Spinal cord (tissue), 10 donors: Measurements from ENCODE around the gene PAFAH1B2. TPM values are rescaled to one million over a fixed set of nuclear protein-coding genes. Genes with fewer than 3 reads are reported as not detected.
A peak's percentile ranks its signal among the peaks of the same experiment; 100 is the strongest.

Experiments
- DNase-seq, 6 donors: peaks; one replicate each; pipeline versions ENCODE4 v3.0.0 to v3.0.0-alpha.2; 2013 to 2015; ENCODE audit warnings: low spot score in 6 of 6, low read depth in 4 of 6
- H3K27ac ChIP-seq: one replicate; pipeline ENCODE4 v1.5.1; 2013; ENCODE audit warnings: low read depth, low read length, control low read depth
- H3K27me3 ChIP-seq: one replicate; pipeline ENCODE4 v1.6.1; 2013; ENCODE audit warnings: low read length; ENCODE audit not compliant: control insufficient read depth, insufficient read depth
- H3K36me3 ChIP-seq: one replicate; pipeline ENCODE4 v1.6.1; 2013; ENCODE audit warnings: low read length; ENCODE audit not compliant: control insufficient read depth, insufficient read depth
- H3K4me1 ChIP-seq: one replicate; pipeline ENCODE4 v1.6.1; 2013; ENCODE audit warnings: low read length; ENCODE audit not compliant: control insufficient read depth, insufficient read depth
- H3K4me3 ChIP-seq: one replicate; pipeline ENCODE4 v1.5.1; 2013; ENCODE audit warnings: low read depth, low read length, control low read depth
- H3K9me3 ChIP-seq: one replicate; pipeline ENCODE4 v1.6.1; 2013; ENCODE audit warnings: low read length; ENCODE audit not compliant: control insufficient read depth, insufficient read depth
- WGBS: methylation state at CpG from one replicate; pipeline ENCODE4 v1.1.5; 2013; ENCODE audit warnings: missing lambda C conversion rate; ENCODE audit not compliant: insufficient coverage; 5-methylcytosine and 5-hydroxymethylcytosine counted together
- long read RNA-seq, 4 donors: transcript quantifications; one replicate each; lab custom pipeline, GENCODE V29; 2026
- polyA plus RNA-seq, 2 donors: library from polyadenylated mRNA; unstranded; fragments of 120-200 nt; gene quantifications; one replicate each; pipeline ENCODE4 v1.2.1, GENCODE V29; 2013; ENCODE audit not compliant: insufficient read length in 2 of 2
- total RNA-seq, 2 donors: library from RNA; depleted of rRNA in 1 of 2; stranded (reverse); fragments of 120-200 nt in 1 of 2; fragments of >200 nt in 1 of 2; gene quantifications; one replicate each; pipeline versions ENCODE4 v1.2.3 to v1.2.4, GENCODE V29; 2013 to 2014
- donor health status: healthy.

Gene PAFAH1B2, protein sequence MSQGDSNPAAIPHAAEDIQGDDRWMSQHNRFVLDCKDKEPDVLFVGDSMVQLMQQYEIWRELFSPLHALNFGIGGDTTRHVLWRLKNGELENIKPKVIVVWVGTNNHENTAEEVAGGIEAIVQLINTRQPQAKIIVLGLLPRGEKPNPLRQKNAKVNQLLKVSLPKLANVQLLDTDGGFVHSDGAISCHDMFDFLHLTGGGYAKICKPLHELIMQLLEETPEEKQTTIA
- total RNA-seq (100 to 1,000 TPM; 112 to 196 TPM), polyA plus RNA-seq (100 to 1,000 TPM in 1 of 2 donors, 10 to 100 TPM in 1; 77.3 to 104 TPM)
- long read RNA-seq, donor 1, full-length matches to known transcripts, result 25 of 25 reads
- long read RNA-seq, donor 1, partial matches to known transcripts, result 0 of 25 reads
- long read RNA-seq, donor 1, other reads (novel, unspliced or antisense), result 0 of 25 reads
- long read RNA-seq, donor 2, full-length matches to known transcripts, result 18 of 33 reads
- long read RNA-seq, donor 2, partial matches to known transcripts, result 15 of 33 reads
- long read RNA-seq, donor 2, other reads (novel, unspliced or antisense), result 0 of 33 reads
- long read RNA-seq, donor 3, full-length matches to known transcripts, result 18 of 18 reads
- long read RNA-seq, donor 3, partial matches to known transcripts, result 0 of 18 reads
- long read RNA-seq, donor 3, other reads (novel, unspliced or antisense), result 0 of 18 reads
- long read RNA-seq, donor 4, full-length matches to known transcripts, result 3 of 3 reads
- long read RNA-seq, donor 4, partial matches to known transcripts, result 0 of 3 reads
- long read RNA-seq, donor 4, other reads (novel, unspliced or antisense), result 0 of 3 reads

DNA sequence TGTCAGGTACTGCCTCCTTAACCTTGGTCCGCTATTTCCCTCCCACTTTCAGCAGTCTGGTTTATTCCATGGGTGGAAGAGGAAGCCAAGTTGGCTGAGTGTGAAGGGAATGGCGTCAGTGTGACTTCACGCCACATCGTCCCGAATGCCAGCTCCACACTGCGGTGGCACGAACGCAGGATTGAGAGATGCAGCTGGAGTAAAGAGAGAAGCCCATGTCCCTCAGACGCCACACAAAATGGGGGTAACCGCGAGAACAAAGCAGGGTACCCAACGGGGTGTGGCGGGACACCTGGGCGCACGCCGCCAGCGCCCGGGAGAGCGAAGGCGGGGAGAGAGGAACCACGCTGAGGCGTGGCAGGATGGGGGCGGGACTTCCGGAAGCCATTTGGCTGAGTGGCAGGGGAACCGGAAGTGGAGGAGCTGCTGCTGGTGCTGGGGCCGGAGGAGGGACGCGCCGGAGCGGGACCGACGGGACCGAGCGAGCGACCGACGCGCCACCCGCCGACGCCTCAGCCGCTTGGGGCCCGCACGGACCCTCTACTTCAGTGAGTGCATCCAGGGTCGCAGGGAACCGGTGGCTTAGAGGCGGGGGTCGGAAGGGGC, at the start of gene PAFAH1B2:
Gene PAFAH1B2, plus strand, starts transcription at position 417 of the 606 bp plus-strand sequence. CDS start 8,161 bp downstream, outside the sequence.
- Histone ChIP-seq H3K36me3 (peaks cover 19% of the 10 kb centered on the region), H3K4me3 (peak within 1 kb of the TSS; percentile 95), H3K27ac (peak within 1 kb of the TSS; percentile 91), H3K4me1 (peaks cover 21% of the 10 kb centered on the region), H3K27me3 (no peaks in the 10 kb centered on the region), H3K9me3 (no peaks in the 10 kb centered on the region)
- WGBS, result under 1% methylated on average over 31 of the region's 48 CpGs
- DNase-seq, result peak; percentile 85 to 98 (median 90)

DNA sequence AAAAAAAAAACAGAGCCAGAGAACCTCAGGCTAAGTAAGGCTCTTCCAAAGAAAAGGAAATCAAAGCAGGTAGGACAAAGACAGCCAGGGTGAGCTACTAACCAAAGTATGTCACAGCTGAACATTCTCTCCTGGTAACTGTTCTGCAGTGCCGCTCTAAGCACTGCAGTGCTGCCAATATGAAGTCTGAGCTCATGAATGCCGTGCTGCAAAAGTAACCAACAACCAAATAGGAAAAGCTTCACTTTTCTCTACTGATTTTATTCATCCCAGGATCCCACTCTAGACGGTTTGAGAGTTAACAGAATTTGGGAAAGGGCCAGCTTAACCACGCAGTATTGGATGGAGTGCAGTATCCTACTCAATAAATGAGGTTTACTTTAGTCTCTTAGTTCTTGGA, 49.3 kb upstream of the PAFAH1B2 start:
- peak overlapping the region; percentile 65 for H3K27ac ChIP-seq
- peak in 2 of 6 donors; percentile 56 to 76 for DNase-seq

DNA sequence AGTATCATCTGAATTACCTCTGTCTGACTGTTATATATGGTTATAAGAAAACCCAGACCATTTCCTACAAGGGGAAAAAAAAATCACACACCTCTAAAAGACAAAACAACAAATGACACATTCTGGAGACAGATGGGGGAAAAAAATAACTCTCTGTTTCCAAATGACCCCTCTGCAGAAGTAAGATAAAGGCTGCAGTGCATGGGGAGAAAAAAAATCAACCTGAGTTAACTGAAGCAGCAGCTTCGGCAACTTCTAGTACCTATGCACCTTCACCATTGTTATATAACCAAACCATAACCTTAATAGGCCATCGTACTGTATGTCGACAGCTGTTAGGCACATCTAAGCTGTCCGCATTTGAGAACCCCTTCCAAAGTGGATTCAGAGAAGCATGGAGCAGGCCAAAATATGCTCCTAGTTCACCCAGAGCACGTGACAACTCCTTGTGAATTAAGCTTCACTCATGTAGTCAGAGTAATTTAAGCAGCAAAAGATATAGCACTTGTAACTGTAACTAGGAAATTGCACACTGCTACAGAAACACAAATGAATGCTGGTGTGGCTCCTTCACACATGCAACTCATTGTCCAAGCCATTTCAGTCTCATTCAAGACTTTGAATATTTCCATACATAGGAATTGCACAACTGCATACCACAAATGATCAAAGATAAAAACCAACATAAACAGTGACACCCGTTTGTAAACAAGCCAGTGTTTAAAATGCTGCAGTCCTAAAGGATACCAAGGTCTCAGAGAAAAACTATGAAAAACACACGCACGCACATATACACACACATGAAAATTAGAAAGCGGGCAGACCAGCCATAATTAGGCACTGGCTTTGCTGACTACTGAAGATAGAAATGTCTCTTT, 48.6 kb upstream of the PAFAH1B2 start:
- DNase-seq, result peak in 1 of 6 donors; percentile 27
- H3K36me3 ChIP-seq, result no peaks in the 10 kb centered on the region
- no peaks in the 10 kb centered on the region for H3K27me3 ChIP-seq
- peak overlapping the region; percentile 65 for H3K27ac ChIP-seq
- H3K4me3 ChIP-seq, result peak overlapping the region; percentile 4
- peaks cover 16% of the 10 kb centered on the region for H3K4me1 ChIP-seq
- no peaks in the 10 kb centered on the region for H3K9me3 ChIP-seq
- 57% methylated on average over 2 of the region's 9 CpGs for WGBS

More for the DNA sequence above, 49.3 kb upstream of the PAFAH1B2 start:
- H3K36me3 ChIP-seq, result no peaks in the 10 kb centered on the region
- no peaks in the 10 kb centered on the region for H3K9me3 ChIP-seq
- no peaks in the 10 kb centered on the region for H3K27me3 ChIP-seq
- peaks cover 16% of the 10 kb centered on the region for H3K4me1 ChIP-seq
- 30% methylated on average over 1 of the region's 4 CpGs for WGBS
- H3K4me3 ChIP-seq, result peak overlapping the region; percentile 7

DNA sequence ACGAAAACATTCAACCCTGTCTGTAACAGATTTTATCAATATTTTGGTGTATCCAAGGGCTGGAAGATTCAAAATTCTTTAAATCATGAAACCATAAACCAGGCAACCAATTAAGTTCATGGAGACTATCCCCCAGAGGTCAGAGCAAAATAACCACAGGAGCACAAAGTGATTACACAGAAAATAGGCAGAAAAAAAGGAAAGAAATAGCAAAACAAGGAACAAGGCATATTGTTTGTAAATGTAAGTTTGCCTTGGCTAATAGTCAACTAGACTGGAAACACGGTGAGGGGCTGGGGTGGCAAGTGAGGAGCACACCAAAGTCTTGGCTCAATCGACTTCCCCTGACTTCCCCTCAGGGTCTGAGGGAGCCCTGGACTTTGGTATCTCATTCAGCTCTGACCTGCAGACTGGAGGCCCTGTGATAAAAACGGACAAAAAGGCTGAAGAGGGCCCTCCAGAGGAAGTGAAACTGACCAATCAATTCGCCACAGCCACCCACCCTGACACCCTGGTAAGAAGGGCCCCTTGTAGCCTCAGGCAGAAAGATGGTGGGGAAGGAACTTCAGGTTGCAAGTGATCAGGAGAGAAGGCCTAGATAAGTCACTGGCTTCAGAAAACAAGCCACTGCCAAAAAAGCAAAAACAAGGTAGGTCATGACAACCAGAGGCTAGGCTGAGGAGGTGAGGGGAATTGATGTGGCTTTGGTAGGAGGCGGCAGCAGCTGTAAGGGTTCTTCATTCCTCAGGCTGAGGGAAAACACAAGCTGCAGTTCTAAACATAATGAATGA, 47.7 kb upstream of the PAFAH1B2 start:
- peaks cover 16% of the 10 kb centered on the region for H3K4me1 ChIP-seq
- no peaks in the 10 kb centered on the region for H3K36me3 ChIP-seq
- H3K4me3 ChIP-seq, result peak overlapping the region; percentile 56
- H3K9me3 ChIP-seq, result no peaks in the 10 kb centered on the region
- H3K27ac ChIP-seq, result peak overlapping the region; percentile 77
- H3K27me3 ChIP-seq, result no peaks in the 10 kb centered on the region
- WGBS, result 0% methylated on average over 2 of the region's 6 CpGs
- DNase-seq, result peak in 2 of 6 donors; percentile 22 to 41

DNA sequence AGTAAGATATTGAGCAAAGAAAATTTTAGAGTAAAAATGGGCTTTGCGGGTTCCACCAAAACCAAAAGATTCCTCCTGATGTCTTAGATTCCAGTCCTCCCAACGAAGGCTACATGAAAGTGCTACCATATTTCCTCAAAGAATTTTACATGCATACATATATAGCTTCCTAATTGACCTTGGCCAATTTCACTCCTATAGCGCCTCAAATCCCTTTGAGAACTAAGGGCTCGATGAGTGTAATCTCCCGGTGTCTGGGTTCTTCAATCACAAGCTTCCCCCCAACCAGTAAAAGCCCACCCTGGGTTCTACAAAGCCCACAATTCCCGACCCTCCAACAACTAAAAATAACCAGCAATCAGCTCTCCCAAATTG, 47.1 kb upstream of the PAFAH1B2 start:
- H3K9me3 ChIP-seq, result no peaks in the 10 kb centered on the region
- no peaks in the 10 kb centered on the region for H3K27me3 ChIP-seq
- H3K4me1 ChIP-seq, result peaks cover 16% of the 10 kb centered on the region
- peak in 1 of 6 donors; percentile 45 for DNase-seq
- WGBS, result 16% methylated on average over 5 of the region's 6 CpGs
- peak overlapping the region; percentile 56 for H3K4me3 ChIP-seq
- H3K36me3 ChIP-seq, result no peaks in the 10 kb centered on the region
- peak overlapping the region; percentile 77 for H3K27ac ChIP-seq

DNA sequence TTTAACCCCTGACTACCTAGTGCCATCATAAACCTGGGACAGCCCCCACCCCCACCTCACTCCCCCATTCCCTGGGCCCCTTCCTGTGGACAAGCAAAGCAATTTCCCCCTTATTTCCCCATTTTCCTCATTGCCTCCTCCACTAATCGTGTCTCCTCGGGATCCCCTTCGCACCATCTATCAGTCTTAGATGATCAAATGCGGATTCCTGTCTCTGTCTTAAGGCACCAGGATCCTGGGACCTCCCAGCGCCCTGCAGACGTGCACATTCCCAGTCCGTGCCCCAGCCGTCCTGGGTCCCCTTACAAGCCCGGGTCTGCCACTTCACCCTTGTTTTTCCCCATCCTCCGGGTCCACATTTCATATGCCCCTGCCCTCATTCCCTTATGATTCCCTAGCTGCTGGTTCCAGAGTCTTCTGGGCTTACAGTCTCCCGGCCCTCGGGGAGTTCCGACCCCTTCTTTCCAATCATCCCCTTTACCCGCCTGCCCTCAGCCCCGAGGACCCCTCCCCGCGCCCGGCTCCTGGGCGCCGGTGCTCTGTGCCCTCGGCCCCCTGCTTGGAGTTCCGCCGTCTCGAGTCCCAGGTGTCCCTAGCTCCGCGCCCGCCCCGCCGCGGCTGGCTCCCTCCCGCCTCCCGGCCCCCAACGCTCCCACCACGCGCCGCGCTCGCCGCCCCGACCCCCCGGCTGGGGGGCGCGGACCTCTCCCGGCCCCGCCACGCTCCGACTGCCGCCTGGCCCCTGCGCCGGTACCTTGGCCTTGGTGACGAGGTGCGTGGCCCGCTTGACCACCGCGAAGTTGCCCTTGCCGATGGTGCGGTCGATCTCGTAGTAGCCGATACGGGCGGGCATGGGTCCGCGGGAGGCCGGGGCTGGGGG, 46.5 kb upstream of the PAFAH1B2 start:
- Histone ChIP-seq H3K27ac (peak overlapping the region; percentile 77), H3K27me3 (no peaks in the 10 kb centered on the region), H3K4me1 (peaks cover 16% of the 10 kb centered on the region), H3K4me3 (peak overlapping the region; percentile 56), H3K36me3 (no peaks in the 10 kb centered on the region), H3K9me3 (no peaks in the 10 kb centered on the region)
- WGBS, result under 1% methylated on average over 65 of the region's 65 CpGs
- peak in 2 of 6 donors; percentile 66 to 76 for DNase-seq

DNA sequence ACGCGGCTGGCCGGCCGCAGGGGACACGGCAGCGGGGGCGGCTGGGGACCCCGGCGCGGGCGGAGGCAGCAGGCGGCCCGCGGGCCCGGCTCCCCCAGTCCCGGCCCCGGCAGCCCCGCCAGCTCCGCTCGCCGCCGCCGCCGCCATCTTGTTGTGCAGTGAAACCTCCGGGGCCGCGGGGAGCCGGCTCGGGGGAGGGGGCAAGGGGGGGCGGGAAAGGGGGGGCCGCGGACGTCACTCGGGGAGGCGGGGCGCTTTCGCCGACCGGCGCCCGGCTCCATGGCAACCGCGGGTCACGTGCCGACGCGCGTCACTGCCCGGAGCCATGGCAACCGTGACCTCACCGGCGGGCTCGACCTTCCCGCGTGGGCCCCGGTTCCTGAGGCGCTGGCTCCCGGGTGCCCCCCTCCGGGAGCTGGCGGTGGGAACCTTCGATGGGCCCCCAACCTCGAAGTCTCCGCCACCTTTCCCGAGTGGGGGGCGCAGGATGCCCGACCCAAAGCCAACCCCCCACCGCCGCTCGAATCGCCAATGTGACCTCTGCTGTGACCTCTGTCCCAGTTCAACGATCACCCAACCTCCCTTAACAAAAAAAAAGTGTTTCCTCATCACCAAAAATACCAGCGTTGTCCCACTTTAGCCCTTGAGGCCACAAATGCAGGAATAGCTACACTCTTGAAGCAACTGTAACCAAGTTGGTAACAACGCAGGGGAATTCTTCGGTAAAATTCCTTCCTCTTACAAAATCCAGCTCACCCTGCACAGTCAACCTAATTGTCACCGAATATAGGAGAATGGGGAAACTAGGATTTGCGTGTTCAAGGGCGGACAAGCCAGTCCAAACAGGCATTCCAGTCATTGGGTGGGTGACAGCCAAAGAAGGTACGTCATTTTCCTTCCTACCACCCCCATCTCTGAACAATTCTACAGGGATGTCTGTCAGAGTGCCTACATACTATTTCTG, 45.5 kb upstream of the PAFAH1B2 start, which contains the start of gene SIK3:
Gene SIK3, minus strand, starts transcription at position 160 of the 964 bp plus-strand sequence. Its CDS starts 13 bp downstream, at position 147.
- H3K36me3 ChIP-seq, result no peaks in the 10 kb centered on the region
- peak within 1 kb of the TSS; percentile 84 for H3K4me3 ChIP-seq
- H3K27me3 ChIP-seq, result no peaks in the 10 kb centered on the region
- peak in 5 of 6 donors; percentile 81 to 97 (median 89) for DNase-seq
- H3K27ac ChIP-seq, result peak within 1 kb of the TSS; percentile 98
- peaks cover 16% of the 10 kb centered on the region for H3K4me1 ChIP-seq
- no peaks in the 10 kb centered on the region for H3K9me3 ChIP-seq
- WGBS, result under 1% methylated on average over 58 of the region's 78 CpGs
